HG03280 (cell line): ENCODE data around the gene BCL6B.
"Not testable (repeated sequence)": the region's sequence is repeated elsewhere in the genome, so short reads cannot be mapped to it uniquely, and the experiment has no call there.

ENCODE experiments used
- ATAC-seq: cut with Tn5 transposase; IDR thresholded peaks from one replicate; pipeline ENCODE4 v1.9.1; 2021; ENCODE audit warnings: mild to moderate bottlenecking, moderate library complexity; ENCODE audit not compliant: unreplicated experiment

Gene BCL6B

DNA sequence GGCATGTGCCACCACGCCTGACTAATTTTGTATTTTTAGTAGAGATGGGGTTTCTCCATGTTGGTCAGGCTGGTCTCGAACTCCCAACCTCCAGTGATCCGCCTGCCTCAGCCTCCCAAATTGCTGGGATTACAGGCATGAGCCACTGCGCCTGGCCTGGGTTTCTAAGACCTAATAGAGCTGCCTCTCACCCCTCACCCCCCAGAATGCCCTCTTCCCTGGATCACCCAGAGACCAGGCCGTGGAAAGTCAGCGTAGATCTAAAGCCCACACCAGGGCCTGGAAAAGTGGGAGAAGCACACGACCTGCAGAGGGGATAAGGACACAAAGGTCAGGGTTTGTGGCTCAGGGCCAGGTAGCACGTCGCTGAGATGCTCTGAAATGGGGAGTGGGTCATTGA is 27.7 kb downstream of the BCL6B start:
- ATAC-seq: not testable (repeated sequence)

DNA sequence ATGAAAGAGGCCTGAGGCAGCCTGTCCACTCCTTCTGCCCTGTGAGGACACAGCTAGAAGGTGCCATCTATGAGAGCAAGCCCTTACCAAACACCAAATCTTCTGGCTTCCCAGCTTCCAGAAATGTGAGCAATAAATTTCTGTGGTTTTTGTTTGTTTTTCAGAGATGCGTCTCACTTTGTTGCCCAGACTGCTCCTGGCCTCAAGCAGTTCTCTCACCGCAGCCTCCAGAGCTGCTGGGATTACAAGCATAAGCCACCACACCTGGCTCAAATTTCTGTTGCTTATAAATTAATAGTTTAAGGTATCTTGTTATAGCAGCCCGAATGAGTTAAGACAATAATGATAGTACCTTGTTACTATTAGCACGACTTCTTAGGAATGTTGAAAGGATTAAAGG is 33.5 kb downstream of the BCL6B start:
- ATAC-seq: no peak

DNA sequence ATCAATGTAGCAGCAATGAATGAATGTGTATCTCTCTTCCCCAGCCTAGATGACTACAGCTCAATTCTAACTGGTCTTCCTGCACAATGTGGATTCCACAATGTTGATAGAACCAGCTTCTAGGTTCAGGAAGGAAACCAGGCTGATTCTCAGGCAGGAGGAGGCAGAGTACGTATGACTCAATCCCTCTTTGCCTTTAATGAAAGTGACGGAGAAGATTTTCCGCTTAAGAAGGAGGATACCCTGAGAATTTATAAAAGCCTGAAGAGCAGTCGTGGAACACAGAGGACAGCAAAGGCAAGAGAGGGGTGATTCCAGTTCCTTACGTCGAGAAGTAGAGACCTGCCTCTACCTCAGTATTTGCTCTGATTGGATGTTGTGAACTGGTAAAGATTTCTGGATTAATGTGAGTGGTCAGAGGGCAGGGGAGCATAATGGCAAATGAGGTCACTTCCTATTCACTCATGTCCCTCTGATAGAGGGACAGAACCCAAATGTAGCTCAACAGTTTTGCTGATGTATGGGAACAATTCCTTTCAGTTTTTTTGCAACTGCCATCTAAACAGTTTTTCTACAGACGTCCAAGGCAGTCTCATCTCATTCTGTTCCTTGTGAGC is 36.1 kb downstream of the BCL6B start:
- ATAC-seq: no peak

GRCh38 chr17:7060165-7060891 is 37.5 kb downstream of the BCL6B start:
- no peak for ATAC-seq

DNA sequence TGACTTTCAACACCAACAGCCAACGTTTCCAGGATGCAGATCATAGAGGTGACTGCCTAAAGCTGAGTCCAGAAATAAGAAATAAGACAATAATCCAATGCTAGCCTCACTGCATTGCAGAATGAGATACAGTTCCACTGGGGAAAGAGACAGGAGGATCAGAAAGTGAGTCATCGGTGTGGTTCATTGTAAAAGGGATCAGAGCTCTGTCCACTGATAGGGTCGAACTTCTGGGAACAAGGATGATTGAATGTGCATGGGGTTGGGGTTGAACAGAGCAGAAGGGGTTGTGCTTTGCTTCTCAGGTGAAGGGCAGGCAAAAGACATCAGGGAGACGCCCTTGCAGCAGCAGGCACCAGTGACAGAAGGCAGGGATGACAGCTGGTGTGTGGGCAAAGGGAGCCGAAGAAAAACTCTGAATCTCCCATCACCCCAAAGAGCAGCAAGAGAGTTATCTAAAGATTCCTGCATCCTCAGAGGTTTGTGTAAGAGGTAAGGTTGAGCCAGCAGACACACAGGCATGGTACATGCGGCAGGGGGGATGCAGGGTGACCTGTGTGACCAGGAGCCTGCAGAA is 40.8 kb downstream of the BCL6B start:
- no peak for ATAC-seq

- ATAC-seq: no peak
These were observed 41.4 kb downstream of the BCL6B start for GRCh38 chr17:7064261-7064660.

DNA sequence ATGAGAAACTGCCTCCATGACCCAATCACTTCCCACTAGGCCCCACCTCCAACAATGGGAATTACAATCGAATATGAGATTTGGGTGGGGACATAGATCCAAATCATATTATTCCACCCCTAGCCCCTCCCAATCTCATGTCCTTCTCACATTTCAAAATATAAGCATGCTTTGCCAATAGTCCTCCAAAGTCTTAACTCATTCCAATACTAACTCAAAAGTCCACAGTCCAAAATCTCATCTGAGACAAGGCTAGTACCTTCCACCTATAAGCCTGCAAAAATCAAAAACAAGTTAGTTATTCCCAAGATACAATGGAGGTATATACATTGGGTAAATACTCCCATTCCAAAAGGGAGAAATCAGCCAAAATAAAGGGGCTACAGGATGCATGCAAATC is 44.3 kb downstream of the BCL6B start:
- ATAC-seq: no peak

DNA sequence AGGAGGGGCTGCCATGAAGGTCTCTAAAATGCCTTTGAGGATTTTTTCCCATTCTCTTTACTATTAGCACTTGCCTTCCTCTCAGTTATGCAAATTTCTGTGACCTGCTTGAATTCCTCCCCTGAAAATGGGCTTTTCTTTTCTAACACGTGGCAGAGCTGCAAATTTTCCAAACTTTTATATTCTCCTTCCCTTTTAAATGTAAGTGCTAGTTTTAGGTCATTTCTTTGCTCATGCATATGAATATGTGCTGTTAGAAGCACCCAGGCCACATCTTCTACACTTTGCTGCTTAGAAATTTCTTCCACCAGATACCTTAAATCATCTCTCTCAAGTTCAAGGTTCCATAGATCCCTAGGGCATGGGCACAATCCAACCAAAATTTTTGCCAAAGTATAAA is 45.4 kb downstream of the BCL6B start:
- ATAC-seq: no peak

GRCh38 chr17:7070712-7071111 is 47.9 kb downstream of the BCL6B start:
- ATAC-seq: no peak

DNA sequence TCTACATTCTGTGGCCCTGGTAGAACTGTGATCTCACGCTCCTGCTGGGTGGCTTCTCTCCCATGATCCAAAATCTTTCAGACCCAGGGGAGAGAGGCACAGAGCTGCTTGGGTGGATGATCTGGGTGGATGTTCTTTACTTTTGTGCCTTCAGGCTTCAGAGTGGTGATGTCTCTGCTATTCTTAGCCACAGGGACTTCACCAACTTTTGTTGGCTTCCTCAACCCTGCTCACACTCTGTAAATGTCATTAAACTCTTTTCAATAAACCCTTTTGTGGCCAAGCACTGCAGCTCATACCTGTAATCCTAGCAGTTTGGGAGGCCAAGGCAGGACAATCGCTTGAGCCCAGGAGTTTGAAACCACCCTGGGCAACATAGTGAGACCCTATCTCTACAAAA is 49.6 kb downstream of the BCL6B start:
- ATAC-seq: no peak

GRCh38 chr17:7074931-7075330 is 52.1 kb downstream of the BCL6B start:
- ATAC-seq: no peak

- ATAC-seq: no peak
These were observed 55.2 kb downstream of the BCL6B start for GRCh38 chr17:7077911-7078546.

GRCh38 chr17:7078711-7079110 is 55.9 kb downstream of the BCL6B start:
- ATAC-seq: no peak
